IPS-20b (cell line): ENCODE measurements around the gene DACT2.

Source experiments
- H3K27ac ChIP-seq: one replicate; pipeline ENCODE4 v1.5.1; 2013; ENCODE audit warnings: low read length
- H3K27me3 ChIP-seq: 2 replicates; pipeline ENCODE4 v1.6.1; 2013; ENCODE audit warnings: mild to moderate bottlenecking, low read length, inconsistent platforms; ENCODE audit not compliant: insufficient read depth
- H3K36me3 ChIP-seq: 2 replicates; pipeline ENCODE4 v1.6.1; 2013; ENCODE audit warnings: low read depth, mild to moderate bottlenecking, inconsistent platforms, low read length, moderate library complexity; ENCODE audit not compliant: insufficient read depth
- H3K4me1 ChIP-seq: 2 replicates; pipeline ENCODE4 v1.6.1; 2013; ENCODE audit warnings: mild to moderate bottlenecking, control low read depth, inconsistent platforms, low read length, moderate library complexity; ENCODE audit not compliant: insufficient read depth
- H3K4me3 ChIP-seq: 2 replicates; pipeline ENCODE4 v1.5.1; 2013; ENCODE audit warnings: mild to moderate bottlenecking, low read length, inconsistent platforms
- H3K9ac ChIP-seq: 2 replicates; pipeline ENCODE4 v1.6.1; 2013; ENCODE audit warnings: low read depth, mild to moderate bottlenecking, inconsistent platforms, low read length, moderate library complexity
- H3K9me3 ChIP-seq: 2 replicates; pipeline ENCODE4 v1.6.1; 2013; ENCODE audit warnings: mild to moderate bottlenecking, low read depth, low read length, inconsistent platforms; ENCODE audit not compliant: insufficient read depth

Gene DACT2

DNA sequence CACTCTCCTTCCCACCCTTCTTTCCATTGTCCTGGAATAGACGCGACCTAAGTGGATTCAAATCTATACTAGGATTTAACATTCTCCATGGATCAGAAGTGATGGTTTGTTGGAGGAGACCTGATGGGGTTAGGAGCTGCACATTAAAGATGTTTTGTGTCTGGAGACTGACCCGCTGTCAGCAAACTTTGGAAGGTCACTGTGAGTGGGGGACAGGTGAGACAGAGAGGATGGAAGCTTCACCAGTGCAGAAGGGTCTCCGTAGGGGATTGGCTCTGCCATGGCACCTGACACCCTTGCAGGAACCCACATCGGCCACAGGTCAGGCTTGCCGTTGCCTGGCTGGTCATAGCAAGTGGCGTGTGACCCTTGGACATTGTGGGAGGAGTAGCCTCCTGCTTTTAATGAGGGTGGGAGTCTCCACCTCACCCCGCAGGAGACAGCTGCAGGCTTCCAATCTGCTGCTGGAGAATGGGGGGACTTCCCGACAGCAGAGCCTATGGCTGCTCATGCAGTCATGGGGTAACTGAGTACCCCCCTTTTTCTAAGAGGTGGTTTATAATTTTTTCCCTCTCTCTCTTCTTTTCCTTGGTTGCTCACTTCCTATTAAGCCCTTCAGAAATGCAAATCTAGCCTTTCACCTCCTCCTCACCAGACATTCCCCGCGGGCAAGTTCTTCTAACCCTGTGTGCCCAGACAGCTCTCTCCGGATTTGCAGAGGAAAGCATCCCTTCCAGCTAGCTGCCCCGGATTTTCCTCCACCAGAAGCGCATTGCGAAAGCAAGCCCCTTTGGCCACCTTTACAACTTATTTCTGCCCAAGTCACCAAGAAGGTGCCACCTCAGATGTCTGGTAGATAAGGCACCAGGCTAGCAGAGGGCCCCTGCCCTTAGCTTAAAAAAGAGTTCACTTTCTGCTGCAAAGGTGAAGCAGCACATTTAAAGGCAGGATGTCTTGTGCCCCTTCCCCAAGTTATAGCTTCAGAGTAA is 53.5 kb downstream of the DACT2 start:
- Histone ChIP-seq H3K4me3 (no peak overlapping the region), H3K4me1 (peaks cover 4% of the 10 kb centered on the region; the same call in 1 of the 2 replicates), H3K9me3 (no peaks in the 10 kb centered on the region), H3K9ac (no peak overlapping the region), H3K27me3 (no peaks in the 10 kb centered on the region; the same call in 1 of the 2 replicates), H3K27ac (no peak overlapping the region), H3K36me3 (no peaks in the 10 kb centered on the region)

DNA sequence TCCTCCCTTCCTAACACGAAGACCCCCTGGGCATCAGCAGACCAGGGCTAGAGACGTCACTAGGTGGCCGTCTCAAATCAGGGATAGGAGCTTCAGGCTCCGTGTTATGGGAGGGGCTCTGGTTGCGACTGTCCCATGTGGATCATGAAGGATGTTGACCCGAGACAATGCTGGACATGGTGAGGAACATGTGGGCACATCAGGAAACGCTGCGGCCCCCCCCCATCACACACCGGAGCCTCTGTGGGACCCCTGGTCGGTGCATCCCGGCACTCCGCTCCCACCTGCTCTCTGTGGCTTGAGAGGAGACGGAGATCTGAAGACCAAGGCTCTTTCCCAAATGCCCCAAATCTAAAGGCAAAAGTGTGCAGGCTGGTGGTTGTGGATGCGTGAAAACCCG is 54.2 kb downstream of the DACT2 start:
- H3K4me3 ChIP-seq: no peak overlapping the region
- no peaks in the 10 kb centered on the region for H3K9me3 ChIP-seq
- H3K36me3 ChIP-seq: no peaks in the 10 kb centered on the region
- H3K27me3 ChIP-seq: no peaks in the 10 kb centered on the region; the same call in 1 of the 2 replicates
- peaks cover 4% of the 10 kb centered on the region; the same call in 1 of the 2 replicates for H3K4me1 ChIP-seq
- no peak overlapping the region for H3K9ac ChIP-seq
- no peak overlapping the region for H3K27ac ChIP-seq

DNA sequence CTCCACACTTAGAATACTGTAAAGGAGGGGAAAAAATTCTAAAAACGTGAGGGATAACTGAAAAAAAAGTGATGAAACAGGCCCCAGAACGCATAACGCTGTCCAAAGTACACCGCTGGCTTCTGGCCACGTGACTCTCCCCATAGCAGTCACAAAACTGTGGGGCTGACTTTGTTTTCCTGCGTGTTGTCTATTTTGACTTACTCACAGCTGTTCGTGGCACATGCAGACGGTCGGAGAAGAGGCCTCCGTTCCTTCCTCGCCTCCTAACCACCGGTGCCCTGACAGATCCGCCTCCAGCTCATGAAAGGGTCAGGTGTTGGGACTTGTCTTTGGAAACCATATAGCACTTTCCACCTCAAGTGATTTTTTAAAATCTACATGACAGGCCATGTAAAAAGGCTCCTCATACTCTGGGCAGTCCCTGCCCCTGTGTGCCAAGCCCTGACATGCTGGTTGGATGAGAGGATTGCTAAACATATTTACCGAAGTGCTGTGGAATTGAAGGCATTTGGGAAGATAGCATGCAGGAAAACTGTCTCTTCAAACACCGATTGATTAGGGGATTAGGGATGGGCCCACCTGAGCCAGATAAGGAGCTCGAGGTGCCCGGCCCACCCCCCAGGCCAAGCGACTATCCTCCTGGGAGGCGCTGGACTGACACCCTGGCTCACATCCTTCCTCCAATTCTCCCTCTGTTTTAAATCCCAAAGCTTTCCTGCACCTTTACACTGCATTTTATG is 54.8 kb downstream of the DACT2 start:
- no peak overlapping the region for H3K9ac ChIP-seq
- H3K27ac ChIP-seq: no peak overlapping the region
- peaks cover 4% of the 10 kb centered on the region; the same call in 1 of the 2 replicates for H3K4me1 ChIP-seq
- H3K36me3 ChIP-seq: no peaks in the 10 kb centered on the region
- H3K27me3 ChIP-seq: no peaks in the 10 kb centered on the region; the same call in 1 of the 2 replicates
- no peaks in the 10 kb centered on the region for H3K9me3 ChIP-seq
- no peak overlapping the region for H3K4me3 ChIP-seq

DNA sequence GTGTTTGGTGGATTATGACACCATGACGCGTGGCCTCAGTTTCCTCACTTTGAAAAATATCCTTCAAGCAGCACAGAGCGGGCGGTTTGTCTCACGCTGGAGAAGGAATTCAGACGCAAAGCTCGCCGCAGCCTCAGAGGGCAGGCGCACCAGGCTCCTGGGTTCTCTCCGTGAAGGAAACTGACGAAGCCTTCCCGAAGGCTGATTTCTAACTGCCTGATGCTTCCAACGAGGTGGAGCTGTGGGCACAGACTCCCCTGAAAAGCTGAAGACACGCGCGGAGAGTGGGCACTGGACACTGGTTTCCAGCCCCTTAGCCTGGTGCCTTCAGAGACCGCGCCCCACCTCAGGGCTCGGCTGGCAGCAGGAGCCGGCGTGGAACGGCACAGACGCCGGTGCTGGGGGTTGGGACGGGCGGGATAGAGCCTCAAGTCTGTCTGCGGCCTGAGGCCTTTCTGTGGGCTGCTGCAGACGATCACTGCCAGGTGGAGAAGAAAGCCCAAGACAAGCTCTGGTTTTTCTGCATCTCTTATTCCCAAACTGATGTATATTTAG is 56.1 kb downstream of the DACT2 start:
- Histone ChIP-seq H3K27ac (no peak overlapping the region), H3K9me3 (no peaks in the 10 kb centered on the region), H3K36me3 (no peaks in the 10 kb centered on the region), H3K4me3 (no peak overlapping the region), H3K27me3 (no peaks in the 10 kb centered on the region; the same call in 1 of the 2 replicates), H3K4me1 (peaks cover 4% of the 10 kb centered on the region; the same call in 1 of the 2 replicates), H3K9ac (no peak overlapping the region)

DNA sequence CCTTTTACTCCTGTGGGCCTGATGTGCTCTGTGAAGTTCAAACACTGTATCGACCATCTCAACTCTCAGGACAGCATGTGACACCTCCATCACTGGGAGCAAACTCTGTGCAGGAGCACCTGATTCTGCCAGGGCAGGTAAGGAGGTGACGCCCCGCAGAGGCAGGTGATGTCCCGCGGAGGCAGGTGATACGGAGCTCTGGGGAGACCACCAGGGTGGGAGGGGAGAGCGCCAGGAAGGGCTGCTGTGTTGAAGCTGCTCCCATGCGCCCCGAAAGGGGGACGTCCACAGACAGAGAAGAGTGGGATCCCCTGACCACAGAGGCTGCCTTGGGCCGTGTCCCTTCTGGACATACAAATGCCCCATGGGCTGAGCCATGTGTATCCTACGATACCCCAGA is 58.3 kb downstream of the DACT2 start:
- Histone ChIP-seq H3K4me3 (no peak overlapping the region), H3K27me3 (no peaks in the 10 kb centered on the region; the same call in 1 of the 2 replicates), H3K9me3 (no peaks in the 10 kb centered on the region), H3K4me1 (peaks cover 3% of the 10 kb centered on the region; the same call in 1 of the 2 replicates), H3K27ac (no peak overlapping the region), H3K9ac (no peak overlapping the region), H3K36me3 (no peaks in the 10 kb centered on the region)

DNA sequence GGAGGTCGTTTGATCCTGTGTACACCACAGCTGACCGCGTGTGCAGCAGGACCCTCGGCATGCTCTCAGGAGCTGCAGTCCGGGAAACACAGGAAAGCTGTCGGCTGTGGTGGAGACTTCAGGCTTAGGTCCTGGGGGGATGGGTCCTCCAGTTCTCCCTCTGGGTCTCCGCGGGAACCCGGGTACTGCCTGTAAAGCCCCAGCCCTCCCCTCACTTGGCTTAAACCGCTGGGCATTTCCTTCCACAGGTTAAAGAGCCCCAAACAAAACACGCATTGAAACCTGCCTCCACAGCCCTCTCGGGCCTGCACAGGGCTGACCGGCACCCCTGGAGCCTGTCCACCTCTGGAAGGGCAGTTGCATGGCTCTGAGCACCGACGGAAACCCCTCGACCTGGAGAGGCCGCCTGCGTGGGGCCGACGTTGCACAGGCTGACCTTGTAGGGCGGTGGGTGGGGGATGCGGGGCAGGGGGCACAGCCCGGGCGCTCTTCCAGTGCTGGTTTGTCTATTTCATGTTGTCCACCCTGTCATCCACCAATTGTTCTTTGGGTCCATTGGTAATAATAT is 59.1 kb downstream of the DACT2 start:
- Histone ChIP-seq H3K9me3 (0 out of 2 replicates have a peak, but pooled peaks cover 3% of the 10 kb centered on the region), H3K4me1 (no peaks in the 10 kb centered on the region), H3K27ac (no peak overlapping the region)

DNA sequence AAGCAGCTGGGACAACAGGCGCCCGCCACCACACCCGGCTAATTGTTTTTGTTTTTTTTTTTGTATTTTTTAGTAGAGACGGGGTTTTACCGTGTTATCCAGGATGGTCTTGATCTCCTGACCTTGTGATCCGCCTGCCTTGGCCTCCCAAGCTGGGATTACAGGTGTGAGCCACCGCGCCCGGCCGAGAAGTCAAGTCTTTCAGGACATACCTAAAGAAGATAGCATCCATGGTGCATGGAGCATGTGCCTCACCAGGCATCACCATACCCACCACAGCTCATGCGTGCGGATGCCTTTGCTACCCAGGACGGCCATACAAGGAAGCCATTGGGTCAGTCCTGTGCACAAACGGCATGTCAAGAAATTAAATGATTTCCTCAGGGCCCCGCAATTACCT is 60.8 kb downstream of the DACT2 start:
- no peak overlapping the region for H3K9ac ChIP-seq
- H3K36me3 ChIP-seq: no peaks in the 10 kb centered on the region
- H3K4me3 ChIP-seq: no peak overlapping the region
- no peaks in the 10 kb centered on the region; the same call in 1 of the 2 replicates for H3K27me3 ChIP-seq
- H3K9me3 ChIP-seq: peaks cover 7% of the 10 kb centered on the region; the same call in 1 of the 2 replicates
- no peak overlapping the region for H3K27ac ChIP-seq
- H3K4me1 ChIP-seq: no peaks in the 10 kb centered on the region

More for the DNA sequence above, 59.1 kb downstream of the DACT2 start:
- Histone ChIP-seq H3K36me3 (no peaks in the 10 kb centered on the region), H3K27me3 (no peaks in the 10 kb centered on the region; the same call in 1 of the 2 replicates), H3K4me3 (no peak overlapping the region), H3K9ac (no peak overlapping the region)

DNA sequence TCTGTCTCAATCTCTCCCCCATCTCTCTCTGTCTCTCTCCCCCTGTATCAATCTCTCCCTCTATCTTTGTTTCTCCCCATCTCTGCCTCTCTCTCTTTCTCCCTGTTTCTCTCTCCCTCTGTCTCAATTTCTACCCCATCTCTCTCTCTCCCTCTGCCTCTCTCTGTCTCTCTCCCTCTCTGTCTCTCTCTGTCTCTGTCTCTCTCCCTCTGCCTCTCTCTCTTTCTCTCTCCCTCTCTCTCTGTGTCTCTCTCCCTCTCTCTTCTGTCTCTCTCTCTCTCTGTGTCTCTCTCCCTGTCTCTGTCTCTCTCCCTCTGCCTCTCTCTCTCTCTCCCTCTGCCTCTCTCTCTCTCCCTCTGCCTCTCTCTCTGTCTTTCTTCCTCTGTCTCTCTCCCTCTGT is 62.6 kb downstream of the DACT2 start:
- no peaks in the 10 kb centered on the region for H3K36me3 ChIP-seq
- H3K9me3 ChIP-seq: peaks cover 7% of the 10 kb centered on the region; the same call in 1 of the 2 replicates
- no peak overlapping the region for H3K9ac ChIP-seq
- no peaks in the 10 kb centered on the region for H3K4me1 ChIP-seq
- H3K27me3 ChIP-seq: no peaks in the 10 kb centered on the region; the same call in 1 of the 2 replicates
- no peak overlapping the region for H3K4me3 ChIP-seq
- no peak overlapping the region for H3K27ac ChIP-seq
